GM18951 (cell line): Measurements from ENCODE around the gene TIMM44.
"Not testable (repeated sequence)": the region's sequence is repeated elsewhere in the genome, so short reads cannot be mapped to it uniquely, and the experiment has no call there.

Experiments used
- POLR2A ChIP-seq: IDR thresholded peaks from 4 replicates; pipeline ENCODE4 v1.6.1; 2011; ENCODE audit warnings: mild to moderate bottlenecking; ENCODE audit not compliant: insufficient read length, insufficient read depth; ENCODE audit errors: extremely low read depth
- in situ Hi-C: fragments of 300-500 bp; cut with MboI; formaldehyde crosslinking; loops from one replicate; pipeline ENCODE4 v1.12.0; 2022; ENCODE audit warnings: low sequenced_read_pairs, mixed read lengths, inconsistent platforms; ENCODE audit not compliant: unreplicated experiment

The TIMM44 gene

GRCh38 chr19:7969555-7969939 lies 26.1 kb upstream of the TIMM44 start:
- TF ChIP-seq POLR2A, result no peak
- in situ Hi-C loops, result no loop called here

DNA sequence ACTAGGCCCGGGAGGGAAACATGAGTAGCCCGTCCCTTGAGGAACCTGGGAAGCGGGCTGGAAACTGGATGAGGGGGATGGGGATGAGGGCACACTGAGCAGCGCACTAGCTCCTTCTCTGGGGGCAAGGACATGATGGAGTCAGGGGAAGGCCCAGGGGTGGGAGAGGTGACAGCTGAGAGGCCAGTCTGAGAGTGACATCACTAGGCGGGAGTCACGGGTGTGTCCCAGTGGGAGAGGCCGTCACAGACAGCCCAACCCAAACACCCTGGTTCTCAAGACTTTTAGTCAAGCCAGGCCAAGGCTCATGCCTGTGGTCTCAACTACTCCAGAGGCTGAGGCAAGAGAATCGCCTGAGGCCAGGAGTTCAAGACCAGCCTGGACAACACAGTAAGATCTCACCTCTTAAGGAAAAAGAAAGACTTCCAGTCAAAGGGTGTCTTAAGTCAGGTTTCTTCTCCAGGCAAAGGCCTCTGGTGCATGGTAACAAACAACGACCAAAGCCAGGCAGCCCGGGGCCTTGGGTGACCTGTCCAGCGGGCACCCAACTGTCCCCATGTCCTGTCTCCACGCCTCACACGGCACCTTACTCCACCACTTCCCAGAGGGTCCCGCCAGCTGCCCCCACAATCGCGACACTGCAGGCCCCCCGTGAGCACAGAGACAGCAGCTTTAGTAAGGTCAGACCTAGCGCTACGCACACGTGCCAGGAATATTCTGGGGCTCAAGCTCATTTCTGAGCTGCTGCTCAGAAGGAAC lies 25.5 kb upstream of the TIMM44 start:
- TF ChIP-seq POLR2A, result no peak
- in situ Hi-C loops, result no loop called here

DNA sequence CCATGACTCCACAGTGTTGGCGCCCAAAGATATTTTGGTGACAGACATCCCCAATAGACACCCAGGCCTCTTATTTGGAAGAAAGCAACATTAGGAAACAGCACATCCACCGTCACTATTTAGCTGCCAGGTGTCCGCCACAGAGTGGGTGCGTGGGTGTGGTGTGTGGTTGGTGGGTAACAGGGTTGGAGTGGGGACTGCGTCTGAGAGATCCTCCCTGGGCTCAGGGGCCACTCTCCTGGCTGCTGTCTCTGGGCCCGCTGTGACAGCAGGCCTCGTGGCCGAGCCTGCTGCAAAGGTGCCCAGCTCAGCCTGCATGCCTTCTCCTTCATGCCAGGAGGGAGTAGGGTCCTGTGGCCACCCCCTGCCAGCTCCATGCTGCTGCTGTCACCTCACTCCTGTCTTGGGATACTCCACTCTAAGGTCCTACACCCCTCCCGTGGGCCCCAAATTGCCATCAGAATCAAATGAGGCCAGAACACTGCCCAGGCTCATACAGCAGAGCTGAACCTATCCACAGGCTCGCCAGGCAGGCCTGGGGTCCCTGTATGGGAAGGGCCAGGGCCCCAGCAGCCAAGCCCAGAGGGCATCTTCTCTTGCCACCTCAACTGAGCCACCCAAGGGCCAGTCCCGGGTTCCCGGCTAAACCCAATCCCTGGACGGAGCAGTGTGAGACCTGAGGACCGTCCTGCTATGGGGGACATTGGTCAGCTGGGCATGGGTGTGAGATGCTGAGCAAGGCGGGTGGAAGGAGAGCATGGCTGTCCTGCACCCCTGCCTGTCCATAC lies 24.7 kb upstream of the TIMM44 start:
- in situ Hi-C loops, result no loop called here
- TF ChIP-seq POLR2A, result no peak

- in situ Hi-C loops, result no loop called here
- no peak for TF ChIP-seq POLR2A
Measured at GRCh38 chr19:7965921-7966665, 22.6 kb upstream of the TIMM44 start.

DNA sequence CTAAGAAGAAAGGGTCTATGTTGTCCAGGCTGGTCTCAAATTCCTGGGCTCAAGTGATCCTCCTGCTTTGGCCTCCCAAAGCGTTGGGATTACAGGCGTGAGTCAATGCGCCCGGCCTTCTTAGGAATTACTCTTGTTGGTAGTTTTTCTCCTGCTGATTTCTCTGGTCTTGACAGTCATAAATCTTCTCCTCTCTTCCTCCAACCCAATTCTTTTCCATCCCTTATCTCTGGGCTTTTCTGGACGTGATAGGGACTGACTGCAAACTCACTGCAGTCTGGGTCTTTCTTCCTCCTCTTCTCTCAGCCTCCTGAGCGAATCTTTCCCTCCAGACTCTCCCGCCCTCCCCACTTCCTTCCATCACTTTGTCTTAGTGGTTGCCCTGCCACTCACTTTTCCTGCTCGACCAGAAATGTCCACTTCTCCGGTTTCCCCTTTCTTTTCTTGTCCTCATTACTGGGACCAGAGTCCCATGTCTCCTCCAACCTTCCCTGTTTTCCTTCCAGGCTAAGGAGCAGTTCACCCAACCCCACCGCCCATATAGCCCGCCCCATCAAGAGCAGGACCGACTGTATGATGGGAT lies 21.9 kb upstream of the TIMM44 start:
- in situ Hi-C loops, result no loop called here
- no peak for TF ChIP-seq POLR2A

- in situ Hi-C loops, result no loop called here
- TF ChIP-seq POLR2A, result no peak
Measured at GRCh38 chr19:7963566-7963965, 20.1 kb upstream of the TIMM44 start.

- TF ChIP-seq POLR2A, result no peak
- in situ Hi-C loops, result no loop called here
Measured at GRCh38 chr19:7962644-7963268, 19.3 kb upstream of the TIMM44 start.

DNA sequence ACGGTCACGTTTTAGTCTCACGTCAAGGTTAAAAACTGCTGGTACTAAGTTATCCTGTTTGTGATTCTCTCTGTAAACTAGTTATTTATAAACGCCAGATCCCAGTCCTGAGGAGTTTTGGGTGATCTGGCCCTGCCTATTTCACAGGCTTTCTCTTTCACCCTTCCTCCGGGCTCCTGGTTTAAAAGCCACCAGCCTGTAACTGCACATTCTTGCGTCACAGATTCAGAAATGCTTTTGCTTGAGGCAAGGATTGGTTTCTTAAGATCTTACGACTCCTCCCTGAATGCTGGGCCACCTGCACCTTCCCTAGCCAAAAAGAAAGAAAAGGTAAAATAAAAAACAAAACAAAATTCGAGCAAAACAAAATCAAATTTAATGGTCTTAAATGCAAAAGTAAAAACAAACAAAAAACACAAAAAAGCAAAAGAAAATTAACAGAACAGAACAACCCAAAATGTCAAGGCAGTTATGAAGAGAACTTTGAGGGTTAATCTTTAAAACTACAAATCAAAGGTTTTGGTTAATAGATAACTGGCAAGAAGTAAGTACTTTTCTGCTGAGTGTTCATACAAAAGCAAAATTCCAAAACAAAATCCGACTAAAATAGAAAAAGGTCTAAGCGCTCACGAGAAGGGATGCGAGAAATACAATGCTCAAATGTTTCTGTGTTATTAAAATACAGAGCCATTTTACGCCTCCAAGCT lies 18.6 kb upstream of the TIMM44 start:
- no peak for TF ChIP-seq POLR2A
- in situ Hi-C loops, result no loop called here

- in situ Hi-C loops, result not testable (repeated sequence)
Measured at GRCh38 chr19:7961082-7961481, 17.6 kb upstream of the TIMM44 start.

- in situ Hi-C loops, result no loop called here
- no peak for TF ChIP-seq POLR2A
Measured at GRCh38 chr19:7959211-7959610, 15.7 kb upstream of the TIMM44 start.

DNA sequence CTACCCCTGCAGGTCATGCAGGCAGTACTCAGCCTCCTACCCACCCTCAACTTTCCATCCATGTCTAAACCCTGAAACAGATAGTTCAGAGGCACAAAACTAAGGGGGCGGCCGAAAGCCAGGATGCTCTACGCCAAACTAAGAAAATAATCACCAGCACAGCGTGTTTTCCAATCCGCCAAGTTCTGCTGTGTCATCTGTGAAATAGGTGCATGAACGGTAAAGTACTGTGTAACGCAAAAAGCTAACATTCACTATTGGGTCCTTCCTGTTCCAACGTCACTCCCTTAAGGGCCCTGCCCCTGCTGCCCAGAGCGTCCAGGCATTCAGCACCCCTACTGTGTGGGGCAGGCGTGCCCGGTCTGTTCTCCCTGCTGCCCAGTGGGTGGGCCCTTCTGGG lies 12.2 kb upstream of the TIMM44 start:
- TF ChIP-seq POLR2A, result no peak
- in situ Hi-C loops, result no loop called here

DNA sequence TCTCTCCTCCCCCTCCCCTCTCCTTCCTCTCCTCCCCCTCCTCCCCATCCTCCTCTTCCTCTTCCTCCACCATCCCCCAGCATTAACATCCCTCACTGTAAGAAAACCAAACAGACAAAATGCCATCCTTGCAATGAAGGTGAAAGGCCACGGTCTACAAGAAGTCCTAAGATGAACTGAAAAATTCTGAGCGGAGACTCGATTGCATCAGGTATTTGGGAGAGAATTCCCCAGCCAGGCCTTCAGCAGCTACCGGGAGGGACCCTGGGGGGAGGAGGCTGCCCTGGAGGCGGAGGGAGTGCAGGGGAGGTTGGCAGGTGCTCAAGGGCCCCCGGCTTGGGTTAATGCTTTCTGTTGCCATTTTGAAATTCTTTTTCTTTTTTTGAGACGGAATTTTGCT lies 10.1 kb upstream of the TIMM44 start:
- no peak for TF ChIP-seq POLR2A
- in situ Hi-C loops, result no loop called here

DNA sequence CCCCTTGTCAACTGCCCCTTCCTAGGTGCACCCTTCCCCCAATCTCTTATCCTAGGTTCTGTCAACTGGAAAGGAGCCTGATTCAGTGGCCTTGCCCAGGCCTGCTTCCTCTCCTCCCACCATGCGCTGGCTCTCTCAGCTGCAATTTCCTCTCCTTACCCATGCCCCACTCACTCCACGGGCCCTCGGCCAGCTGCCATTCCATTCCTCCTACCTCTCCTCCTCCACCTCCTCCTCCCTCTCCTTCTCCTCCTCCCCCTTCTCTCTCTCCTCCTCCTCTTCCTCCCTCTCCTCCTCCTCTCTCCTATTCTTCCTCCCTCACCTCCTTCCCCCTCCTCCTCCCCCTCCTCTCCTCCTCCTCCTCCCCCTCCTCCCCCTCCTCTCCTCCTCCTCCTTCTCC lies 9.6 kb upstream of the TIMM44 start:
- in situ Hi-C loops, result no loop called here
- no peak for TF ChIP-seq POLR2A

GRCh38 chr19:7947939-7948338 lies 4.5 kb upstream of the TIMM44 start:
- in situ Hi-C loops, result no loop called here
- TF ChIP-seq POLR2A, result no peak
